ENCODE data around the gene BHLHE40. TPM values are rescaled to one million over a fixed set of nuclear protein-coding genes. Genes with fewer than 3 reads are reported as not detected.
A peak's percentile ranks its signal among the peaks of the same experiment; 100 is the strongest.
"Not testable (repeated sequence)": the region's sequence is repeated elsewhere in the genome, so short reads cannot be mapped to it uniquely, and the experiment has no call there.

BHLHE40 gene
- total RNA-seq, 2 donors from 2014 or later, result 40.8 to 74.0 TPM

GRCh38 chr3:4956738-4957137 lies 22.5 kb upstream of the BHLHE40 start:
- no peak for DNase-seq
- intact Hi-C loops (cut with DNase I, micrococcal nuclease), result no loop called here
- ATAC-seq, result no peak

- DNase-seq, result no peak
- intact Hi-C loops (cut with DNase I, micrococcal nuclease), result no loop called here
- ATAC-seq, result no peak
Observed at GRCh38 chr3:4957978-4958377, 21.3 kb upstream of the BHLHE40 start.

GRCh38 chr3:4959180-4959579 lies 20.1 kb upstream of the BHLHE40 start:
- DNase-seq, result no peak
- ATAC-seq, result no peak
- intact Hi-C loops (cut with DNase I, micrococcal nuclease), result no loop called here

- DNase-seq; ATAC-seq; intact Hi-C loops (cut with DNase I, micrococcal nuclease): not testable (repeated sequence)
Observed at GRCh38 chr3:4961865-4962264, 17.4 kb upstream of the BHLHE40 start.

GRCh38 chr3:4963669-4964570 lies 15.3 kb upstream of the BHLHE40 start:
- DNase-seq, result no peak
- ATAC-seq, result no peak
- intact Hi-C loops (cut with DNase I, micrococcal nuclease), result no loop called here

GRCh38 chr3:4966006-4966405 lies 13.2 kb upstream of the BHLHE40 start:
- ATAC-seq; intact Hi-C loops (cut with DNase I, micrococcal nuclease): not testable (repeated sequence)
- peak in 1 of 2 donors; percentile 26 for DNase-seq

- intact Hi-C loops (cut with DNase I, micrococcal nuclease); DNase-seq; ATAC-seq: not testable (repeated sequence)
Observed at GRCh38 chr3:4967683-4968082, 11.6 kb upstream of the BHLHE40 start.

- ATAC-seq; DNase-seq; intact Hi-C loops (cut with DNase I, micrococcal nuclease): not testable (repeated sequence)
Observed at GRCh38 chr3:4971437-4971836, 7.8 kb upstream of the BHLHE40 start.

- DNase-seq (no peak), ATAC-seq (no peak)
- intact Hi-C loops (cut with DNase I, micrococcal nuclease), result no loop called here
Observed at GRCh38 chr3:4971838-4972237, 7.4 kb upstream of the BHLHE40 start.

GRCh38 chr3:4972652-4973643 lies 6.3 kb upstream of the BHLHE40 start:
- DNase-seq (no peak), ATAC-seq (no peak)
- intact Hi-C loops (cut with DNase I, micrococcal nuclease), result no loop called here

GRCh38 chr3:4974154-4974553 lies 5.1 kb upstream of the BHLHE40 start:
- no peak for DNase-seq

GRCh38 chr3:4976109-4976508 lies 3.1 kb upstream of the BHLHE40 start:
- no peak for ATAC-seq
- intact Hi-C loops (cut with DNase I, micrococcal nuclease), result no loop called here
- peak; percentile 57 to 58 for DNase-seq

More at GRCh38 chr3:4974154-4974553, 5.1 kb upstream of the BHLHE40 start:
- ATAC-seq, result no peak
- intact Hi-C loops (cut with DNase I, micrococcal nuclease), result no loop called here

- DNase-seq (peak; percentile 80 to 85), ATAC-seq (peak; percentile 18)
- intact Hi-C loops (cut with DNase I, micrococcal nuclease), result no loop called here
Observed at GRCh38 chr3:4977001-4977852, 2.0 kb upstream of the BHLHE40 start.

GRCh38 chr3:4977853-4978203 lies 1.4 kb upstream of the BHLHE40 start:
- DNase-seq (no peak), ATAC-seq (no peak)
- intact Hi-C loops (cut with DNase I, micrococcal nuclease), result no loop called here

GRCh38 chr3:4978204-4978965 lies 852 bp upstream of the BHLHE40 start:
- intact Hi-C loops (cut with DNase I, micrococcal nuclease), result no loop called here
- ATAC-seq (peak; percentile 66), DNase-seq (peak; percentile 97 to 98)

- peak; percentile 62 for ATAC-seq
- intact Hi-C loops (cut with DNase I, micrococcal nuclease), result no loop called here
- DNase-seq, result peak; percentile 93 to 98
Observed at GRCh38 chr3:4978966-4979427, 240 bp upstream of the BHLHE40 start.

GRCh38 chr3:4980229-4981203 lies 1.3 kb downstream of the BHLHE40 start:
- intact Hi-C loops (cut with DNase I, micrococcal nuclease), result no loop called here
- peak; percentile 91 to 96 for DNase-seq

More at GRCh38 chr3:4980229-4981203, 1.3 kb downstream of the BHLHE40 start:
- peak; percentile 24 for ATAC-seq
